Endothelial cell of umbilical vein (primary cell): ENCODE measurements around the gene CD68. TPM values are rescaled to one million over a fixed set of nuclear protein-coding genes. Genes with fewer than 3 reads are reported as not detected.
A peak's percentile ranks its signal among the peaks of the same experiment; 100 is the strongest.

Experiments used
- BruUV-seq: library from RNA; stranded (reverse); fragments of 400-500 nt; replicated peaks from 2 replicates; lab custom pipeline; 2021; lab: Mats Ljungman, UMichigan
- CTCF ChIA-PET: fragments of 300-600, 350-600 bp; sonication (Branson Sonifier 250); formaldehyde crosslinking; loops from one replicate; lab custom pipeline; 2021; ENCODE audit warnings: antibody characterized with exemption, inconsistent platforms; lab: Charles Lee
- POLR2A ChIA-PET: fragments of 300-600, 350-600 bp; sonication (Branson Sonifier 250); formaldehyde crosslinking; loops from one replicate; lab custom pipeline; 2021; ENCODE audit warnings: antibody characterized with exemption, inconsistent platforms; lab: Charles Lee
- DNase-seq: peaks from one replicate; pipeline ENCODE4 v3.0.0-alpha.2; 2011; ENCODE audit warnings: low read depth, low spot score
- FAIRE-seq: peaks from 2 replicates; lab custom pipeline; 2011; peaks lifted over from hg19 to GRCh38; lab: Jason Lieb, UNC
- H2AFZ ChIP-seq: 2 replicates; pipeline ENCODE4 v1.6.0; 2012; ENCODE audit warnings: low read depth, low read length, control low read depth, inconsistent platforms
- H3K27ac ChIP-seq: 2 replicates; pipeline ENCODE4 v1.5.1; 2011; ENCODE audit warnings: low read depth, mild to moderate bottlenecking, control low read depth, low read length, moderate library complexity; ENCODE audit not compliant: insufficient read depth
- H3K27me3 ChIP-seq, 2 experiments: 2 replicates each; pipeline versions ENCODE4 v1.6.0 to v1.6.1; 2011; ENCODE audit warnings: low read length in 2 of 2, mixed read lengths in 1 of 2; ENCODE audit not compliant: control insufficient read depth in 2 of 2, insufficient read depth in 2 of 2
- H3K36me3 ChIP-seq, 2 experiments: 2 replicates in 1 of 2; 3 replicates in 1 of 2; pipeline ENCODE4 v1.5.1; 2011; ENCODE audit warnings: low read length in 2 of 2, mild to moderate bottlenecking in 1 of 2, moderate library complexity in 1 of 2; ENCODE audit not compliant: control insufficient read depth in 2 of 2, insufficient read depth in 2 of 2; ENCODE audit errors: extremely low read depth in 1 of 2
- H3K4me1 ChIP-seq: 3 replicates; pipeline ENCODE4 v1.5.1; 2011; ENCODE audit warnings: mild to moderate bottlenecking, low read length; ENCODE audit not compliant: control insufficient read depth, insufficient read depth; ENCODE audit errors: extremely low read depth
- H3K4me2 ChIP-seq: 2 replicates; pipeline ENCODE4 v1.6.1; 2011; ENCODE audit warnings: low read length, control low read depth, mixed read lengths; ENCODE audit not compliant: insufficient read depth
- H3K4me3 ChIP-seq, 3 experiments: fragments of 200-600 bp in 1 of 3; sonication (generic), shearing (Covaris generic) in 1 of 3; replicated peaks in 1 of 3; 2 replicates each; pipeline ENCODE4 v1.5.1; 2011 to 2016; ENCODE audit warnings: control low read depth in 3 of 3, low read length in 3 of 3, mild to moderate bottlenecking in 2 of 3, inconsistent platforms in 1 of 3, low read depth in 1 of 3, moderate library complexity in 1 of 3; ENCODE audit not compliant: insufficient read depth in 1 of 3
- H3K79me2 ChIP-seq: 2 replicates; pipeline ENCODE4 v1.6.0; 2012; ENCODE audit warnings: low read length, inconsistent platforms; ENCODE audit not compliant: control insufficient read depth, insufficient read depth
- H3K9ac ChIP-seq: replicated peaks from 2 replicates; pipeline ENCODE3; 2011; ENCODE audit warnings: low read length, control low read depth; ENCODE audit not compliant: insufficient read depth; ENCODE audit errors: extremely low read depth
- H3K9me1 ChIP-seq: replicated peaks from 3 replicates; pipeline ENCODE4 v1.6.0; 2011; ENCODE audit warnings: mild to moderate bottlenecking, low read length; ENCODE audit not compliant: control insufficient read depth, insufficient read depth; ENCODE audit errors: extremely low read depth
- H3K9me3 ChIP-seq: replicated peaks from 2 replicates; pipeline ENCODE4 v1.5.1; 2012; ENCODE audit warnings: low read length, inconsistent platforms; ENCODE audit not compliant: control insufficient read depth, insufficient read depth
- H4K20me1 ChIP-seq: replicated peaks from 2 replicates; pipeline ENCODE3; 2011; ENCODE audit warnings: mild to moderate bottlenecking, low read length; ENCODE audit not compliant: control insufficient read depth, insufficient read depth; ENCODE audit errors: extremely low read depth
- EZH2 ChIP-seq: IDR thresholded peaks from 2 replicates; pipeline ENCODE4 v1.6.1; 2012; ENCODE audit warnings: borderline replicate concordance, low read depth, mild to moderate bottlenecking, moderate library complexity, low read length, inconsistent platforms; ENCODE audit not compliant: severe bottlenecking
- FOS ChIP-seq: IDR thresholded peaks from 2 replicates; pipeline ENCODE4 v1.6.1; 2011; ENCODE audit warnings: mild to moderate bottlenecking, low read length, moderate library complexity, borderline replicate concordance; ENCODE audit not compliant: insufficient read depth
- GATA2 ChIP-seq: IDR thresholded peaks from 2 replicates; pipeline ENCODE4 v1.7.0; 2011; ENCODE audit warnings: low read depth, mild to moderate bottlenecking, moderate library complexity, mixed read lengths, low read length; ENCODE audit not compliant: insufficient read length, insufficient read depth
- JUN ChIP-seq: IDR thresholded peaks from 2 replicates; pipeline ENCODE4 v1.6.1; 2011; ENCODE audit warnings: borderline replicate concordance, low read depth; ENCODE audit not compliant: insufficient read length, insufficient read depth
- MYC ChIP-seq: IDR thresholded peaks from one replicate; pipeline ENCODE4 v1.6.1; 2011; ENCODE audit warnings: mild to moderate bottlenecking, low read depth, low read length
- POLR2A ChIP-seq: IDR thresholded peaks from 2 replicates; pipeline ENCODE4 v1.6.1; 2012; ENCODE audit warnings: low read depth, mild to moderate bottlenecking, control low read depth, low read length
- POLR2AphosphoS5 ChIP-seq: IDR thresholded peaks from 2 replicates; pipeline ENCODE4 v1.6.1; 2012; ENCODE audit warnings: low read depth, mild to moderate bottlenecking, control low read depth, low read length, moderate library complexity; ENCODE audit not compliant: insufficient read depth
- dilution Hi-C: fragments of 300-500 bp; cut with MboI; formaldehyde crosslinking; loops from one replicate; pipeline ENCODE4 v1.15.0; 2019; ENCODE audit warnings: low sequenced_read_pairs; ENCODE audit not compliant: extremely low pct_ligation_motif_present
- intact Hi-C: fragments of 100-400 bp; cut with micrococcal nuclease; formaldehyde crosslinking; loops from one replicate; pipeline ENCODE4 v1.10.0; 2022
- polyA plus RNA-seq, 4 experiments: library from polyadenylated mRNA; depleted of rRNA in 3 of 4; stranded (reverse) in 3 of 4; unstranded in 1 of 4; fragments of >200 nt; gene quantifications; 2 replicates each; pipeline versions ENCODE4 v1.2.1 to v1.2.3, GENCODE V29; 2011 to 2012; ENCODE audit warnings: missing spikeins in 1 of 4
- total RNA-seq: library from RNA; stranded (reverse); gene quantifications from 2 replicates; pipeline ENCODE4 v1.2.3, GENCODE V29; 2021
- TF ChIP-seq, protein P1 (sequence below): IDR thresholded peaks from 2 replicates; pipeline ENCODE4 v1.6.1; 2011; ENCODE audit not compliant: insufficient read depth, insufficient read length
- TF ChIP-seq, protein P2 (sequence below), 2 donors: IDR thresholded peaks; 1 replicate in 1 of 2; 2 replicates in 1 of 2; pipeline ENCODE4 v1.5.1; 2011; ENCODE audit warnings: low read length in 2 of 2, mild to moderate bottlenecking in 2 of 2, moderate library complexity in 2 of 2, control low read depth in 1 of 2, inconsistent platforms in 1 of 2, low read depth in 1 of 2; ENCODE audit not compliant: insufficient read depth in 1 of 2; ENCODE audit errors: extremely low read depth in 1 of 2

The CD68 gene
- total and polyA plus RNA-seq, 2 donors (not counting 3 experiments of a cell fraction or from before 2014, with no cell fraction given) = 2.9 to 30.8 TPM

DNA sequence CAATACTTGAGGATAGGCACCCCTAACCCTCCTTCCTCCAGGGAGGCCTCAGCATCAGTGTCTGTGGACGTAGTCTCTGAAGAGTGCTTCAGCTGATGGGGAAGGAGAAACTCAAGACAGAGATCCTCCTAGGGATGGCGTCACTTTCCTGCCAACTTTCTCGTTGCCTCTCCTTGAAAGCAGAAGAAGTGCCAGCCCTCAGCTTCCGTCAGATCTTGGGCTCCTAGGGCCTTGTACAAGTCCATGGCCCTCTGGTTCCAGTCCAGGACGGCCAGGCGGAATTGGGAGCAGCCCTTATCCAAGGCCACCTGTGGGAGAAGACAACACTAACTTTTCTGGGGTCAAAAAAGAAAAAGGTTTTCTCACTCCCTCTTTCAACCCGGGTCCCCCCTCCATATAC, 46.9 kb downstream of the CD68 start:
- peaks cover 0 to 2% of the 10 kb centered on the region in 2 experiments for H3K36me3 ChIP-seq
- no peaks in the 10 kb centered on the region for H3K27me3 ChIP-seq
- H3K79me2 ChIP-seq = no peaks in the 10 kb centered on the region
- H3K27ac ChIP-seq = no peak overlapping the region
- H3K4me3 ChIP-seq = no peak overlapping the region
- POLR2A ChIA-PET = interaction anchor here (1.8 kb wide), 1 partner anchor 12 kb away, joined by 8 read pairs; the partner anchor contains the start of gene FXR2
- FAIRE-seq (peak; percentile 60), DNase-seq (no peak)
- no peak for TF ChIP-seq POLR2A
- TF ChIP-seq, protein P1, sequence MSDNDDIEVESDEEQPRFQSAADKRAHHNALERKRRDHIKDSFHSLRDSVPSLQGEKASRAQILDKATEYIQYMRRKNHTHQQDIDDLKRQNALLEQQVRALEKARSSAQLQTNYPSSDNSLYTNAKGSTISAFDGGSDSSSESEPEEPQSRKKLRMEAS = no peak
- TF ChIP-seq GATA2 = no peak
- TF ChIP-seq FOS = no peak
- TF ChIP-seq MYC = no peak
- no peak for TF ChIP-seq JUN
- TF ChIP-seq POLR2AphosphoS5 = no peak
- no peak for TF ChIP-seq EZH2
- H4K20me1 ChIP-seq = no peaks in the 10 kb centered on the region
- dilution Hi-C loops = no loop called here
- CTCF ChIA-PET = interaction anchor here (1.4 kb wide), 1 partner anchor 61 kb away, joined by 3 read pairs; the partner anchor contains the start of gene TP53
- H3K4me2 ChIP-seq = no peak overlapping the region
- no peak overlapping the region for H2AFZ ChIP-seq
- no peaks in the 10 kb centered on the region for H3K9me3 ChIP-seq
- no peaks in the 10 kb centered on the region for H3K9me1 ChIP-seq
- BruUV-seq = TSS peak; percentile 67
- intact Hi-C loops = no loop called here
- no peaks in the 10 kb centered on the region for H3K4me1 ChIP-seq
- H3K9ac ChIP-seq = no peak overlapping the region

DNA sequence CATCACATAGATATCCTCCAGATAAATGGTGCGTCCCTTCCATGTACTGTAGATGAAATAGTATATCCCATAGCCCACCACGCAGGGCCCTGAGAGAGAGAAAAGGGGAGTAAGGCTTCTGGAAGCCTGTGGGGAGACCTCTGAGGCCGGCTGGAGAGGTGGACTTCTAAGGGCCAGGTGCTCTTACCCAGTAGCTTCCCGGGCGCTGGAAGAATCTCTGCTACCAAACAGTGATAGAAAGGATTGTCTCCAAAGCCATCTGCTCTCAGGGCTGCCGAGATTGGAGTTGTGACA, 47.5 kb downstream of the CD68 start:
- no peak for DNase-seq
- no peaks in the 10 kb centered on the region for H4K20me1 ChIP-seq
- peak overlapping the region; percentile 73 for H3K9ac ChIP-seq
- H3K79me2 ChIP-seq = no peaks in the 10 kb centered on the region
- H3K9me3 ChIP-seq = no peaks in the 10 kb centered on the region
- ChIA-PET CTCF (interaction anchor here (0.7 to 1.8 kb wide), 4 partner anchors 12 to 61 kb away, joined by 3 to 6 read pairs (median 3); partner anchors contain the start of gene TP53), POLR2A (interaction anchor here (1.8 kb wide), 1 partner anchor 12 kb away, joined by 8 read pairs; the partner anchor contains the start of gene FXR2)
- peak overlapping the region; percentile 21 for H2AFZ ChIP-seq
- H3K27ac ChIP-seq = peak overlapping the region; percentile 66
- H3K27me3 ChIP-seq = no peaks in the 10 kb centered on the region
- intact Hi-C loops (loop anchor here (1.0 kb wide), 1 partner anchor 12 kb away; no protein-coding TSS in a partner anchor), dilution Hi-C loops (no loop called here)
- no peak for FAIRE-seq
- TF ChIP-seq JUN = no peak
- no peak for TF ChIP-seq MYC
- TF ChIP-seq, protein P1 = no peak
- TF ChIP-seq GATA2 = no peak
- TF ChIP-seq POLR2A = no peak
- TF ChIP-seq EZH2 = no peak
- TF ChIP-seq POLR2AphosphoS5 = no peak
- no peak for TF ChIP-seq FOS
- TF ChIP-seq, protein P2, sequence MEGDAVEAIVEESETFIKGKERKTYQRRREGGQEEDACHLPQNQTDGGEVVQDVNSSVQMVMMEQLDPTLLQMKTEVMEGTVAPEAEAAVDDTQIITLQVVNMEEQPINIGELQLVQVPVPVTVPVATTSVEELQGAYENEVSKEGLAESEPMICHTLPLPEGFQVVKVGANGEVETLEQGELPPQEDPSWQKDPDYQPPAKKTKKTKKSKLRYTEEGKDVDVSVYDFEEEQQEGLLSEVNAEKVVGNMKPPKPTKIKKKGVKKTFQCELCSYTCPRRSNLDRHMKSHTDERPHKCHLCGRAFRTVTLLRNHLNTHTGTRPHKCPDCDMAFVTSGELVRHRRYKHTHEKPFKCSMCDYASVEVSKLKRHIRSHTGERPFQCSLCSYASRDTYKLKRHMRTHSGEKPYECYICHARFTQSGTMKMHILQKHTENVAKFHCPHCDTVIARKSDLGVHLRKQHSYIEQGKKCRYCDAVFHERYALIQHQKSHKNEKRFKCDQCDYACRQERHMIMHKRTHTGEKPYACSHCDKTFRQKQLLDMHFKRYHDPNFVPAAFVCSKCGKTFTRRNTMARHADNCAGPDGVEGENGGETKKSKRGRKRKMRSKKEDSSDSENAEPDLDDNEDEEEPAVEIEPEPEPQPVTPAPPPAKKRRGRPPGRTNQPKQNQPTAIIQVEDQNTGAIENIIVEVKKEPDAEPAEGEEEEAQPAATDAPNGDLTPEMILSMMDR (IDR thresholded peaks at IDR 0.05; ENCODE audit: extremely low read depth in 1 of 2, insufficient read depth in 1 of 2, low read depth in 1 of 2, low read length in 2 of 2) = no peak
- BruUV-seq = no TSS peak
- H3K9me1 ChIP-seq = no peaks in the 10 kb centered on the region
- no peaks in the 10 kb centered on the region for H3K4me1 ChIP-seq
- peak overlapping the region; percentile 67 to 87 (median 81) for H3K4me3 ChIP-seq
- peaks cover 0 to 2% of the 10 kb centered on the region in 2 experiments for H3K36me3 ChIP-seq
- H3K4me2 ChIP-seq = peak overlapping the region; percentile 61
